HG02870 (cell line): ENCODE measurements around the gene TLL1.

Source experiments
- ATAC-seq: cut with Tn5 transposase; IDR thresholded peaks from one replicate; pipeline ENCODE4 v1.9.1; 2021; ENCODE audit warnings: mild to moderate bottlenecking, moderate library complexity; ENCODE audit not compliant: unreplicated experiment

Gene TLL1

GRCh38 chr4:165970703-165971420 is 97.8 kb downstream of the TLL1 start:
- no peak for ATAC-seq

- ATAC-seq: no peak
Measured at GRCh38 chr4:165971446-165971845, 98.4 kb downstream of the TLL1 start.

- ATAC-seq: no peak
Measured at GRCh38 chr4:165971933-165972332, 98.9 kb downstream of the TLL1 start.

- no peak for ATAC-seq
Measured at GRCh38 chr4:165972747-165973146, 99.7 kb downstream of the TLL1 start.

GRCh38 chr4:165982934-165983333 is 109.9 kb downstream of the TLL1 start:
- no peak for ATAC-seq

GRCh38 chr4:165986956-165987698 is 114.1 kb downstream of the TLL1 start:
- no peak for ATAC-seq

- no peak for ATAC-seq
Measured at GRCh38 chr4:165991325-165992180, 118.5 kb downstream of the TLL1 start.

GRCh38 chr4:165992283-165992682 is 119.2 kb downstream of the TLL1 start:
- ATAC-seq: no peak

- no peak for ATAC-seq
Measured at GRCh38 chr4:165994701-165995100, 121.7 kb downstream of the TLL1 start.

GRCh38 chr4:166003811-166004210 is 130.8 kb downstream of the TLL1 start:
- ATAC-seq: no peak

GRCh38 chr4:166006217-166006616 is 133.2 kb downstream of the TLL1 start:
- no peak for ATAC-seq

GRCh38 chr4:166008510-166008909 is 135.5 kb downstream of the TLL1 start:
- ATAC-seq: no peak

GRCh38 chr4:166012129-166013030 is 139.3 kb downstream of the TLL1 start:
- no peak for ATAC-seq

- no peak for ATAC-seq
Measured at GRCh38 chr4:166014411-166014810, 141.4 kb downstream of the TLL1 start.

- no peak for ATAC-seq
Measured at GRCh38 chr4:166017804-166018203, 144.8 kb downstream of the TLL1 start.

GRCh38 chr4:166019441-166020220 is 146.6 kb downstream of the TLL1 start:
- no peak for ATAC-seq

- no peak for ATAC-seq
Measured at GRCh38 chr4:166021617-166022016, 148.6 kb downstream of the TLL1 start.

- no peak for ATAC-seq
Measured at GRCh38 chr4:166034965-166035364, 161.9 kb downstream of the TLL1 start.

- ATAC-seq: no peak
Measured at GRCh38 chr4:166039822-166040221, 166.8 kb downstream of the TLL1 start.
